GM23338 (cell line): Measurements from ENCODE around the gene ZNF626. TPM values are rescaled to one million over a fixed set of nuclear protein-coding genes. Genes with fewer than 3 reads are reported as not detected.
A peak's percentile ranks its signal among the peaks of the same experiment; 100 is the strongest.

Experiments used
- ATAC-seq: fragments of 200-7000 bp; cut with Tn5 transposase; 3 replicates; pipeline ENCODE4 v1.9.1; 2020
- DNase-seq: peaks from one replicate; pipeline ENCODE4 v3.0.0-alpha.2; 2015; ENCODE audit warnings: low spot score
- H2AFZ ChIP-seq: fragments of 200-600 bp; sonication (generic); 2 replicates; pipeline ENCODE4 v1.8.0; 2016; ENCODE audit warnings: antibody characterized with exemption, mild to moderate bottlenecking, moderate library complexity
- H3F3A ChIP-seq: fragments of 200-600 bp; sonication (generic); replicated peaks from 2 replicates; pipeline ENCODE4 v1.8.0; 2017; ENCODE audit warnings: antibody characterized with exemption, mixed run types, low read depth
- H3K27ac ChIP-seq: fragments of 200-600 bp; sonication (generic); 2 replicates; pipeline ENCODE4 v1.6.1; 2016; ENCODE audit warnings: low read depth
- H3K27me3 ChIP-seq: fragments of 200-600 bp; sonication (generic); 2 replicates; pipeline ENCODE4 v1.8.0; 2016; ENCODE audit warnings: mild to moderate bottlenecking, mixed run types, moderate library complexity; ENCODE audit not compliant: insufficient read depth
- H3K36me3 ChIP-seq: fragments of 200-600 bp; sonication (generic); 2 replicates; pipeline ENCODE4 v1.8.0; 2016; ENCODE audit warnings: mild to moderate bottlenecking; ENCODE audit not compliant: insufficient read depth
- H3K4me1 ChIP-seq: fragments of 200-600 bp; sonication (generic); 2 replicates; pipeline ENCODE4 v1.8.0; 2016; ENCODE audit warnings: mild to moderate bottlenecking, moderate library complexity; ENCODE audit not compliant: insufficient read depth
- H3K4me2 ChIP-seq: fragments of 200-600 bp; sonication (generic); 2 replicates; pipeline ENCODE4 v1.7.1; 2017; ENCODE audit warnings: mixed run types
- H3K4me3 ChIP-seq: fragments of 200-600 bp; sonication (generic); 2 replicates; pipeline ENCODE4 v1.6.1; 2016; ENCODE audit warnings: mixed run types
- H3K79me2 ChIP-seq: fragments of 200-600 bp; sonication (generic); replicated peaks from 2 replicates; pipeline ENCODE4 v1.8.0; 2017; ENCODE audit warnings: mild to moderate bottlenecking; ENCODE audit not compliant: insufficient read depth
- H3K9me2 ChIP-seq: fragments of 200-600 bp; sonication (generic); 2 replicates; pipeline ENCODE4 v1.8.0; 2017; ENCODE audit not compliant: insufficient read depth
- H4K20me1 ChIP-seq: fragments of 200-600 bp; sonication (generic); replicated peaks from 2 replicates; pipeline ENCODE4 v1.8.0; 2017; ENCODE audit warnings: mild to moderate bottlenecking; ENCODE audit not compliant: insufficient read depth
- H3K27ac Mint-ChIP-seq: 2 replicates; pipeline ENCODE4 v1.8.0; 2020; ENCODE audit warnings: inconsistent platforms, mild to moderate bottlenecking, moderate library complexity, mixed read lengths
- H3K27me3 Mint-ChIP-seq: 3 replicates; pipeline ENCODE4 v1.8.0; 2022; ENCODE audit warnings: low read depth, mild to moderate bottlenecking, moderate library complexity, mixed read lengths, inconsistent platforms; ENCODE audit not compliant: insufficient read depth, poor library complexity
- H3K36me3 Mint-ChIP-seq: 3 replicates; pipeline ENCODE4 v1.8.0; 2021; ENCODE audit warnings: low read depth, mild to moderate bottlenecking, inconsistent platforms, moderate library complexity, mixed read lengths
- H3K4me1 Mint-ChIP-seq: 3 replicates; pipeline ENCODE4 v1.8.0; 2020; ENCODE audit warnings: mild to moderate bottlenecking, inconsistent platforms, mixed read lengths
- H3K4me3 Mint-ChIP-seq: 3 replicates; pipeline ENCODE4 v1.8.0; 2021; ENCODE audit warnings: moderate library complexity, mild to moderate bottlenecking, inconsistent platforms, mixed read lengths
- H3K9me3 Mint-ChIP-seq: 3 replicates; pipeline ENCODE4 v1.8.0; 2020; ENCODE audit warnings: moderate library complexity, mild to moderate bottlenecking, inconsistent platforms, mixed read lengths
- CREB1 ChIP-seq: fragments of 250-450 bp; sonication (Bioruptor Pico); IDR thresholded peaks from 2 replicates; pipeline ENCODE4 v1.5.0; 2020; ENCODE audit warnings: low read depth, mild to moderate bottlenecking, moderate library complexity
- ETS1 ChIP-seq: IDR thresholded peaks from 2 replicates; pipeline ENCODE4 v1.6.1; 2016; ENCODE audit warnings: antibody characterized with exemption
- EZH2 ChIP-seq: fragments of 200-600 bp; sonication (generic); IDR thresholded peaks from one replicate; pipeline ENCODE4 v1.8.0; 2017; ENCODE audit warnings: antibody characterized with exemption, mild to moderate bottlenecking, low read depth; ENCODE audit not compliant: unreplicated experiment
- JUNB ChIP-seq: IDR thresholded peaks from one replicate; pipeline ENCODE4 v1.6.1; 2016; ENCODE audit warnings: antibody characterized with exemption; ENCODE audit not compliant: unreplicated experiment
- NANOG ChIP-seq: IDR thresholded peaks from 2 replicates; pipeline ENCODE4 v1.6.1; 2016; ENCODE audit warnings: antibody characterized with exemption, borderline replicate concordance
- POLR2AphosphoS5 ChIP-seq: IDR thresholded peaks from 2 replicates; pipeline ENCODE4 v1.6.1; 2016; ENCODE audit warnings: antibody characterized with exemption, low read depth
- REST ChIP-seq: IDR thresholded peaks from one replicate; pipeline ENCODE4 v1.6.1; 2018; ENCODE audit warnings: antibody characterized with exemption; ENCODE audit not compliant: unreplicated experiment
- STAT1 ChIP-seq: IDR thresholded peaks from one replicate; pipeline ENCODE4 v1.6.1; 2016; ENCODE audit warnings: antibody characterized with exemption; ENCODE audit not compliant: unreplicated experiment
- ZNF114 ChIP-seq: fragments of 250-450 bp; sonication (Bioruptor Pico); IDR thresholded peaks from 2 replicates; pipeline ENCODE4 v1.5.0; 2020; ENCODE audit warnings: mild to moderate bottlenecking, moderate library complexity
- ZNF331 ChIP-seq: fragments of 250-450 bp; sonication (Bioruptor Pico); IDR thresholded peaks from 2 replicates; pipeline ENCODE4 v1.5.0; 2020; ENCODE audit warnings: low read depth, mild to moderate bottlenecking, moderate library complexity
- ZNF462 ChIP-seq: fragments of 250-450 bp; sonication (Bioruptor Pico); IDR thresholded peaks from 2 replicates; pipeline ENCODE4 v1.5.0; 2020; ENCODE audit warnings: mild to moderate bottlenecking, moderate library complexity
- polyA plus RNA-seq: library from polyadenylated mRNA; unstranded; fragments of >200 nt; fragmentation: Nextera tagmentation; extraction: Ambion mirVana; gene quantifications from 2 replicates; pipeline ENCODE4 v1.2.1, GENCODE V29; 2016
- total RNA-seq: library from RNA; depleted of rRNA; stranded (reverse); fragments of >200 nt; shearing (Covaris generic); gene quantifications from 2 replicates; pipeline ENCODE4 v1.2.3, GENCODE V29; 2014

ZNF626 gene
- total and polyA plus RNA-seq, 2 experiments from 2014 or later, result 18.5 to 45.7 TPM

- TF ChIP-seq REST, result no peak
- no peak for TF ChIP-seq JUNB
- no peak for TF ChIP-seq NANOG
Observed at GRCh38 chr19:20667281-20667680, 5.9 kb upstream of the ZNF626 start (continued).

GRCh38 chr19:20664901-20665781 is 3.8 kb upstream of the ZNF626 start:
- Mint-ChIP-seq H3K4me3 (no peak overlapping the region), H3K4me1 (peaks cover 14% of the 10 kb centered on the region; the same call in 2 of the 3 replicates)
- DNase-seq, result peak; percentile 49
- TF ChIP-seq CREB1 (CRISPR knock-in tag) (no peak), POLR2AphosphoS5 (no peak), STAT1 (no peak), EZH2 (no peak), ZNF114 (CRISPR knock-in tag) (no peak), ZNF462 (CRISPR knock-in tag) (no peak), ZNF331 (no peak), ETS1 (no peak), JUNB (no peak)

More at GRCh38 chr19:20664901-20665781, 3.8 kb upstream of the ZNF626 start:
- Histone ChIP-seq H3K36me3 (no peaks in the 10 kb centered on the region), H3K4me2 (0 out of 2 replicates have a peak overlapping the region, but pooled peaks have one; percentile 32), H3K4me3 (no peak overlapping the region), H2AFZ (peak overlapping the region; percentile 100), H3K9me2 (no peaks in the 10 kb centered on the region), H3K79me2 (peaks cover 11% of the 10 kb centered on the region), H4K20me1 (no peaks in the 10 kb centered on the region; the same call in 1 of the 2 replicates), H3F3A (no peaks in the 10 kb centered on the region), H3K4me1 (peaks cover 5% of the 10 kb centered on the region; the same call in 1 of the 2 replicates), H3K27ac (0 out of 2 replicates have a peak overlapping the region, but pooled peaks have one; percentile 6), H3K27me3 (no peaks in the 10 kb centered on the region)
- peaks cover 7% of the 10 kb centered on the region for H3K27me3 Mint-ChIP-seq
- peak overlapping the region; percentile 51; the same call in 1 of the 2 replicates for H3K27ac Mint-ChIP-seq
- H3K9me3 Mint-ChIP-seq, result no peaks in the 10 kb centered on the region; the same call in 2 of the 3 replicates
- H3K36me3 Mint-ChIP-seq, result peaks cover 4% of the 10 kb centered on the region; the same call in 2 of the 3 replicates
- peak; percentile 62 for ATAC-seq
